ENCODE results near the gene SEC24A.

DNA sequence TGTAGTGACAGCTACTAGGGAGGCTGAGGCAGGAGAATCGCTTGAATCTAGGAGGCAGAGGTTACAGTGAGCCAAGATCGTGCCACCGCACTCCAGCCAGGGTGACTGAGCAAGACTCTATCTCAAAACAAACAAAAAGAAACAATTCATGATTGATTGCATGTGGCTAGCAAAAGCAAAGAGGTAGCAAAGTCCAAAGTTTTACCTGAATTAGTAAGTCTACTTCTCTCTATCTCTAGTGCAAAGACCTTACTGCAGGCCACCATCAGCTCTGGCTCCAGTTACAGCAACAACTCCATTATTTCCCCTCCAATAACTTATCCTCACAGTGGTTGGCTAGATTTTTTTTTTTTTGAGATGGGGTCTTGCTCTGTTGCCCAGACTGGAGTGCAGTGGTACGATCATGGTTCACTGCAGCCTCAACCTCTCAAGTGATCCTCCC is 9.8 kb upstream of the SEC24A start:
- TF ChIP-seq, protein P1, sequence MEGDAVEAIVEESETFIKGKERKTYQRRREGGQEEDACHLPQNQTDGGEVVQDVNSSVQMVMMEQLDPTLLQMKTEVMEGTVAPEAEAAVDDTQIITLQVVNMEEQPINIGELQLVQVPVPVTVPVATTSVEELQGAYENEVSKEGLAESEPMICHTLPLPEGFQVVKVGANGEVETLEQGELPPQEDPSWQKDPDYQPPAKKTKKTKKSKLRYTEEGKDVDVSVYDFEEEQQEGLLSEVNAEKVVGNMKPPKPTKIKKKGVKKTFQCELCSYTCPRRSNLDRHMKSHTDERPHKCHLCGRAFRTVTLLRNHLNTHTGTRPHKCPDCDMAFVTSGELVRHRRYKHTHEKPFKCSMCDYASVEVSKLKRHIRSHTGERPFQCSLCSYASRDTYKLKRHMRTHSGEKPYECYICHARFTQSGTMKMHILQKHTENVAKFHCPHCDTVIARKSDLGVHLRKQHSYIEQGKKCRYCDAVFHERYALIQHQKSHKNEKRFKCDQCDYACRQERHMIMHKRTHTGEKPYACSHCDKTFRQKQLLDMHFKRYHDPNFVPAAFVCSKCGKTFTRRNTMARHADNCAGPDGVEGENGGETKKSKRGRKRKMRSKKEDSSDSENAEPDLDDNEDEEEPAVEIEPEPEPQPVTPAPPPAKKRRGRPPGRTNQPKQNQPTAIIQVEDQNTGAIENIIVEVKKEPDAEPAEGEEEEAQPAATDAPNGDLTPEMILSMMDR (IDR thresholded peaks at IDR 0.05; ENCODE audit: insufficient read depth, low read length, poor library complexity, severe bottlenecking): no peak
- no peak for TF ChIP-seq EZH2phosphoT487 (conservative IDR thresholded peaks at IDR 0.05; ENCODE audit: low read length)

Measured in SU-DHL-6 (cell line).